HG03064 (cell line): ENCODE measurements around the gene UGCG.
A peak's percentile ranks its signal among the peaks of the same experiment; 100 is the strongest.

Experiments
- ATAC-seq: cut with Tn5 transposase; IDR thresholded peaks from one replicate; pipeline ENCODE4 v1.9.1; 2021; ENCODE audit warnings: low read depth; ENCODE audit not compliant: unreplicated experiment

The UGCG gene

DNA sequence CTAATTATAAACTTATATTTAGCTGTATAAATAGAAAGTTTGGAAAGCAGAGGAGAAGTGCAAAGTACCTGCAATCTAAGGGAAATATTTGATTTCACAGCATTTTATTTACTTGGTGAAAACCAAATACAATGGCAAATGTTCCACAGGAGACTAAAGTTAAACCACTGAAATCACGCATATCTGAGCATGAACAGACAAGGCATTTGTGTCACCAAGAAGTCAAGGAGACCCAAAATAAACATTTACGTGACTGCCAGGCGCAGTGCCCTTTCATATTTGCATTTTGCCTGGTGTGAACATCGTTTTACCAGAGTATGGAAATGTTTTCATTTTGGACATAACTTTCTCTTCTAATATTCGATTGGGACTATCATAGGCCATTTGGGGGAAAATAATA, 20.6 kb downstream of the UGCG start:
- no peak for ATAC-seq

- no peak for ATAC-seq
These were observed 21.4 kb downstream of the UGCG start for GRCh38 chr9:111917980-111918379.

GRCh38 chr9:111919875-111920274, 23.3 kb downstream of the UGCG start:
- no peak for ATAC-seq

DNA sequence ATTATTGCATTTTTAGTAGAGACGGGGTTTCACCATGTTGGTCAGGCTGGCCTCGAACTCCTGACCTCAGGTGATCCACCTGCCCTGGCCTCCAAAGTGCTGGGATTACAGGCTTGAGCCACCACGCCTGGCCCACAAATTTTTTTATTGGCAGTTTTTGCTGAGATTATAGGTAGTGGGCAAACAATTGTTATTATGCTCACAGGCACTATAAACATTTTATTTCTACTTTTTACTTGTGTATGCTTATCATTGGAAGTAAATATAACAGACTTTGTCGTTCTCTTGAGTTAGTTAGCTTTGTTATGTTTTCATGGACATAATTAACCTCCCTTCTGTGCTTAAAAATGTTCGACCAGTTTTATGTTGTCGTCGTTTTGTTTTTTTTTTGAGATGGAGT, 23.9 kb downstream of the UGCG start:
- no peak for ATAC-seq

- ATAC-seq, result no peak
These were observed 25.9 kb downstream of the UGCG start for GRCh38 chr9:111922324-111923013.

DNA sequence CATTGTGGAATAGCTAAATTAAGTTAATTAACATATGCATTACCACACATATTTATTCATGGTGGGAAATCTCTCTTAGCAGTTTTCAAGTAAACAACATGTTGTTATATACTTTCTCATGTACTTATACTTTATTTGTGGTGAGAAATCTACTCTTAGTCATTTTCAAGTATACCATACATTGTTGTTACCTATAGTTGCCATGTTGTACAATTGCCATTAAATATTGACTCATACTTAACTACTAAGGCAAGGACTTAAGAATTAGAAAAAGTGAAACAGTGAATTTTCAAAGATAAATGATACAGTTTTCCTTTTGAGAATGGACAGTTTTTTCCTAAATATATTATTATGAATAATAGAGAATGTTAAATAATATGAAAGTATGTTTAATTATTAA, 27.7 kb downstream of the UGCG start:
- ATAC-seq, result no peak

GRCh38 chr9:111925017-111925770, 28.6 kb downstream of the UGCG start:
- no peak for ATAC-seq

GRCh38 chr9:111925784-111926183, 29.2 kb downstream of the UGCG start:
- no peak for ATAC-seq

DNA sequence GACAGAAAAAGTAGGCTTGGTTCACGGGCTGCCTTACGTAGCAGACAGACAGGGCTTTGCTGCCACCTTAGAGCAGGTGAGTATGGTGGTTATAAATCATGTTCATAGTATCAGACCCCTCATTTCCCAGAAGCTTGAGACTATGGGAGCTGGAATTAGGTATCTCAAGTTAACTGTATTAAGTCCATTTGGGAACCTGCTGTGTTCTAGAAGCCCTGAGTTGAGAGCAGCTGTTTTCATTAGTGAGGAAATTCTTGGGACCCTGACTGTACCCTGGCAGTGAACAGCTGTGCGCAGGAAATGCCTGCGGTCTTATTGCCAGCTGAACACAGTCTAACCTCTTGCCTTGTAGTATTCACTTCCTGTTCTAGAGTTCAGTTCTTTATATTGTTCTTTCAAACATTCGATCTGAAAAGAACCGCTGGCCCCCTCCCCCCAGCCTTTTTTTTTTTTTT, 29.8 kb downstream of the UGCG start:
- peak; percentile 97 for ATAC-seq

GRCh38 chr9:111928359-111928720, 31.7 kb downstream of the UGCG start:
- ATAC-seq, result no peak

GRCh38 chr9:111934747-111935146, 38.1 kb downstream of the UGCG start:
- ATAC-seq, result no peak

DNA sequence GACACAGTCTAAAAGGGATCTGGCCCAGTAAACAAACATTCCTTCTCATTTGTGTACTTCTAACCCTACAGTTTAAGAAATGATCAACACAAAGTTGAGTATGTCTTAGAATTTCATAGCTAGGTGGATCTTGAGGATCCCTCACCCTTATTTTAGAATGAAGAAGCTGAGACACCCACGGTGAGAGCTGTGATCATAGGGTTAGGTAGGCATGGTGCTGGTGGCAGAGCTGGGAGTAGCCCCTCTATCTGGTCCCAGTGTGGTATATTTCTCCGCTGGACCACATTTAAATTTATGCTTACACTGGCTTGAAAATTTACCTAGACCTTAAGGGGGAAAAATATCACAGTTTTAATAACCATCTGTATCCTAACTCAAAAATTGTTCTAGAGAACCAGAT, 39.8 kb downstream of the UGCG start:
- no peak for ATAC-seq

DNA sequence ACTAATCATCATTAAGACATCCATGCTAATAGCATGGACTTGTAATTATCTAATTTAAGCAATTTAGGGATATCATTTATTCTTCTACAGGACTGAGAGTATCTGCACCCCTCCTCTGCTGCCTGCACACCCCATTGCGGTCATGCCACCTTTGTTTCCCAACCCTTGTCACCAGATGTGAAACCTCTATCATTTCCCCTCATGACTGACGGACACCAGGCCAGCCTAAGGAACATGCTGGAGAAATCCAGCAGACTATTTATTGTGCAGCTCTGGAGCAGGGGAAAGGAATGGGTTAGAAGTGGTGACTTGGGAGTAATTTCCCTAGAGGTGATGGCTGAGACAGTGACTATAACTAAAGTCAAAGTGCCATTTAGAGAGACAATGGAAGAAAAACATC, 40.7 kb downstream of the UGCG start:
- ATAC-seq, result no peak

DNA sequence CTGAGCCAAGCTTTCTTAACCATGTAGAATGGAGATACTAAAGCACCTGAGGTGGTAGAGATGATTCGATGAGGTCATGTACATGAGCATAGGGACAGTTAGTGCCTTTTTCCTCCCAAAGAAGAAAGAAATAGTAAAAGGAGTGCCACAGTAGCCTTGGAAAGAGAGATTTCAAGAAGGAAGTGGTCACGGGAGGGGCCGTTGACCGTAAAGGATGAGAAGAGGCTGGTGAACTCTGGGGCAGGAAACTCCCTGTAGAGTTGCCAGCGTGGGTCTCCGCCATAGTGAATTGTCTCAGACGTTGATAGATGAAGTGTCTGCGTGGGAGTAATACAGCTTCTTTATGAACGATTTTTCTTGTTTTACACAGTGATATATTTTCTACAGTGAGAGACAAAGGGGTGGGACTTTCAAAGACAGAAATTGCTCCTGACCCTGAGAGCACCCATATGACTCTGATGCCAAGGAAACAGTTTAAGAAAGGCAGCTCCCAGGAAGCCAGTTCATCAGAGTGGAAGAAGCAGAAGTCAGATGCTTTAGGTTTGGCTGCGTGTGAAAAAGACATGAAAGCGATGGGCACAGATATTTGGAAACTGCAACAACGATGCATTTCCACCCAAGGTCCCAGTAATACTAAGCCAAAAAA, 41.3 kb downstream of the UGCG start:
- peak; percentile 65 for ATAC-seq

- ATAC-seq, result no peak
These were observed 41.8 kb downstream of the UGCG start for GRCh38 chr9:111938427-111938800.

GRCh38 chr9:111939322-111939721, 42.7 kb downstream of the UGCG start:
- no peak for ATAC-seq

DNA sequence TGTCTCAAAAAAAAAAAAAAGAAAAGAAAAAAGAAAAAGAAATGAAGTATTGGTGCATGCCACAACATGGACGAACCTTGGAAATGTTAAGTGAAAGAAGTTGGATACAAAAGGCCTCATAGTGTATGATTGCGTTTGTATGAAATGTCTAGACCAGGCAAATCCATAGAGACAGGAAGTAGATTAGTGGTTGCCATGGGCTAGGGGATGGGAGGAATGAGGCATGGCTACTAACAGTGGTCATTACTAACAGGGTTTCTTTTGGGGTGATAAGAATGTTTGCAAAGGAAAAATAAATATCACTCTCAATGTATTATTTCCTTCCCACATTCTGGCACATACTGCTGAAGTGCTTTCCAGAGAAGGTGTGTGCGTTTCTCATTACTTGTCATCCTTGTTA, 44.1 kb downstream of the UGCG start:
- ATAC-seq, result no peak

GRCh38 chr9:111943200-111943599, 46.6 kb downstream of the UGCG start:
- ATAC-seq, result no peak

GRCh38 chr9:111943746-111944145, 47.1 kb downstream of the UGCG start:
- no peak for ATAC-seq

GRCh38 chr9:111944241-111944866, 47.7 kb downstream of the UGCG start:
- ATAC-seq, result no peak

- ATAC-seq, result peak; percentile 72
These were observed 48.6 kb downstream of the UGCG start for GRCh38 chr9:111945216-111945615.
